Measurements from ENCODE around the gene BFSP2. TPM values are rescaled to one million over a fixed set of nuclear protein-coding genes. Genes with fewer than 3 reads are reported as not detected.

BFSP2 gene
- total RNA-seq, 2 experiments from 2014 or later, result 0.21 TPM; not detected in 1

- POLR2A ChIA-PET, result no interaction called here
- H3K36me3 Mint-ChIP-seq (ENCODE audit: low read depth), result no peaks in the 10 kb centered on the region
- H3K9me3 Mint-ChIP-seq (ENCODE audit: low read depth), result no peaks in the 10 kb centered on the region
- no peak for ATAC-seq
- CTCF ChIA-PET, result interaction anchor here (0.8 kb wide), 1 partner anchor 10 kb away, joined by 3 read pairs; no protein-coding TSS in a partner anchor
- H3K27me3 Mint-ChIP-seq, result no peaks in the 10 kb centered on the region
- no peaks in the 10 kb centered on the region for H3K4me1 Mint-ChIP-seq
- no peak for DNase-seq
- no peak overlapping the region for H3K4me3 Mint-ChIP-seq
- H3K27ac Mint-ChIP-seq, result no peak overlapping the region
- intact Hi-C loops (cut with DNase I, micrococcal nuclease), result no loop called here
These were observed 5.1 kb downstream of the BFSP2 start for GRCh38 chr3:133404920-133405319.

- no peak overlapping the region for H3K27ac Mint-ChIP-seq
- no peaks in the 10 kb centered on the region for H3K9me3 Mint-ChIP-seq (ENCODE audit: low read depth)
- ATAC-seq, result no peak
- intact Hi-C loops (cut with DNase I, micrococcal nuclease), result no loop called here
- DNase-seq, result no peak
- H3K27me3 Mint-ChIP-seq, result no peaks in the 10 kb centered on the region
- no peaks in the 10 kb centered on the region for H3K36me3 Mint-ChIP-seq (ENCODE audit: low read depth)
- H3K4me3 Mint-ChIP-seq, result no peak overlapping the region
- POLR2A ChIA-PET, result no interaction called here
- CTCF ChIA-PET, result no interaction called here
- peaks cover 3% of the 10 kb centered on the region for H3K4me1 Mint-ChIP-seq
These were observed 8.5 kb downstream of the BFSP2 start for GRCh38 chr3:133408366-133408765.

- no peak overlapping the region for H3K4me3 Mint-ChIP-seq
- POLR2A ChIA-PET, result no interaction called here
- no peak for ATAC-seq
- DNase-seq, result no peak
- no peaks in the 10 kb centered on the region for H3K27me3 Mint-ChIP-seq
- CTCF ChIA-PET, result no interaction called here
- H3K36me3 Mint-ChIP-seq (ENCODE audit: low read depth), result no peaks in the 10 kb centered on the region
- H3K27ac Mint-ChIP-seq, result no peak overlapping the region
- H3K9me3 Mint-ChIP-seq (ENCODE audit: low read depth), result no peaks in the 10 kb centered on the region
- intact Hi-C loops (cut with DNase I, micrococcal nuclease), result no loop called here
- H3K4me1 Mint-ChIP-seq, result peaks cover 3% of the 10 kb centered on the region
These were observed 9.1 kb downstream of the BFSP2 start for GRCh38 chr3:133408961-133409360.

GRCh38 chr3:133410191-133410892 is 10.5 kb downstream of the BFSP2 start:
- no peak overlapping the region for H3K4me3 Mint-ChIP-seq
- no peaks in the 10 kb centered on the region for H3K27me3 Mint-ChIP-seq
- ATAC-seq (no peak), DNase-seq (no peak)
- no peaks in the 10 kb centered on the region for H3K9me3 Mint-ChIP-seq (ENCODE audit: low read depth)
- POLR2A ChIA-PET, result interaction anchor here (0.6 kb wide), 1 partner anchor 20 kb away, joined by 3 read pairs; no protein-coding TSS in a partner anchor
- H3K27ac Mint-ChIP-seq, result no peak overlapping the region
- intact Hi-C loops (cut with DNase I, micrococcal nuclease), result no loop called here
- H3K4me1 Mint-ChIP-seq, result peaks cover 3% of the 10 kb centered on the region
- H3K36me3 Mint-ChIP-seq (ENCODE audit: low read depth), result no peaks in the 10 kb centered on the region
- CTCF ChIA-PET, result interaction anchor here (0.6 kb wide), 1 partner anchor 1435 kb away, joined by 5 read pairs; no protein-coding TSS in a partner anchor

- POLR2A ChIA-PET, result no interaction called here
- no peaks in the 10 kb centered on the region for H3K36me3 Mint-ChIP-seq (ENCODE audit: low read depth)
- H3K27me3 Mint-ChIP-seq, result no peaks in the 10 kb centered on the region
- CTCF ChIA-PET, result interaction anchor here (0.9 to 1.8 kb wide), 4 partner anchors 9 to 28 kb away, joined by 3 to 6 read pairs (median 4); no protein-coding TSS in a partner anchor
- peaks cover 3% of the 10 kb centered on the region for H3K4me1 Mint-ChIP-seq
- intact Hi-C loops (cut with DNase I, micrococcal nuclease), result no loop called here
- H3K4me3 Mint-ChIP-seq, result no peak overlapping the region
- DNase-seq (no peak), ATAC-seq (no peak)
- no peak overlapping the region for H3K27ac Mint-ChIP-seq
- H3K9me3 Mint-ChIP-seq (ENCODE audit: low read depth), result no peaks in the 10 kb centered on the region
These were observed 12.6 kb downstream of the BFSP2 start for GRCh38 chr3:133412183-133413132.

- Mint-ChIP-seq H3K9me3 (ENCODE audit: low read depth) (no peaks in the 10 kb centered on the region), H3K36me3 (ENCODE audit: low read depth) (no peaks in the 10 kb centered on the region), H3K27me3 (no peaks in the 10 kb centered on the region), H3K4me1 (peaks cover 3% of the 10 kb centered on the region), H3K27ac (no peak overlapping the region), H3K4me3 (no peak overlapping the region)
- POLR2A ChIA-PET, result no interaction called here
- CTCF ChIA-PET, result interaction anchor here (0.7 to 1.8 kb wide), 5 partner anchors 9 to 125 kb away, joined by 3 to 6 read pairs (median 3); no protein-coding TSS in a partner anchor
- peak; percentile 21 for DNase-seq
- intact Hi-C loops (cut with DNase I, micrococcal nuclease), result no loop called here
- ATAC-seq, result peak; percentile 30
These were observed 13.5 kb downstream of the BFSP2 start for GRCh38 chr3:133413161-133414020.

GRCh38 chr3:133414021-133414392 is 14.2 kb downstream of the BFSP2 start:
- ATAC-seq, result no peak
- CTCF ChIA-PET, result interaction anchor here (0.7 to 1.2 kb wide), 3 partner anchors 10 to 124 kb away, joined by 3 to 5 read pairs (median 3); no protein-coding TSS in a partner anchor
- H3K4me1 Mint-ChIP-seq, result peaks cover 3% of the 10 kb centered on the region

GRCh38 chr3:133418361-133418760 is 18.5 kb downstream of the BFSP2 start:
- H3K27ac Mint-ChIP-seq, result no peak overlapping the region
- H3K4me1 Mint-ChIP-seq, result no peaks in the 10 kb centered on the region
- no peaks in the 10 kb centered on the region for H3K9me3 Mint-ChIP-seq (ENCODE audit: low read depth)
- ChIA-PET POLR2A (no interaction called here), CTCF (no interaction called here)
- no peak overlapping the region for H3K4me3 Mint-ChIP-seq
- intact Hi-C loops (cut with DNase I, micrococcal nuclease), result no loop called here
- DNase-seq (no peak), ATAC-seq (no peak)
- no peaks in the 10 kb centered on the region for H3K36me3 Mint-ChIP-seq (ENCODE audit: low read depth)
- no peaks in the 10 kb centered on the region for H3K27me3 Mint-ChIP-seq

More at GRCh38 chr3:133414021-133414392, 14.2 kb downstream of the BFSP2 start:
- no peak overlapping the region for H3K4me3 Mint-ChIP-seq
- H3K27me3 Mint-ChIP-seq, result no peaks in the 10 kb centered on the region
- intact Hi-C loops (cut with DNase I, micrococcal nuclease), result no loop called here
- no peak for DNase-seq
- H3K9me3 Mint-ChIP-seq (ENCODE audit: low read depth), result no peaks in the 10 kb centered on the region
- H3K27ac Mint-ChIP-seq, result no peak overlapping the region
- POLR2A ChIA-PET, result no interaction called here
- no peaks in the 10 kb centered on the region for H3K36me3 Mint-ChIP-seq (ENCODE audit: low read depth)

- ATAC-seq (no peak), DNase-seq (no peak)
- no peak overlapping the region for H3K27ac Mint-ChIP-seq
- intact Hi-C loops (cut with DNase I, micrococcal nuclease), result no loop called here
- no peaks in the 10 kb centered on the region for H3K36me3 Mint-ChIP-seq (ENCODE audit: low read depth)
- ChIA-PET CTCF (interaction anchor here (0.6 to 0.7 kb wide), 2 partner anchors 29 to 165 kb away, joined by 3 read pairs; no protein-coding TSS in a partner anchor), POLR2A (no interaction called here)
- H3K4me1 Mint-ChIP-seq, result peaks cover 4% of the 10 kb centered on the region
- H3K9me3 Mint-ChIP-seq (ENCODE audit: low read depth), result no peaks in the 10 kb centered on the region
- no peaks in the 10 kb centered on the region for H3K27me3 Mint-ChIP-seq
- no peak overlapping the region for H3K4me3 Mint-ChIP-seq
These were observed 19.5 kb downstream of the BFSP2 start for GRCh38 chr3:133419151-133419909.

GRCh38 chr3:133424937-133425869 is 25.3 kb downstream of the BFSP2 start:
- peaks cover 6% of the 10 kb centered on the region for H3K4me1 Mint-ChIP-seq
- H3K9me3 Mint-ChIP-seq (ENCODE audit: low read depth), result no peaks in the 10 kb centered on the region
- H3K36me3 Mint-ChIP-seq (ENCODE audit: low read depth), result no peaks in the 10 kb centered on the region
- CTCF ChIA-PET, result interaction anchor here (0.6 to 2.0 kb wide), 8 partner anchors 12 to 712 kb away, joined by 3 to 16 read pairs (median 4); no protein-coding TSS in a partner anchor
- H3K27ac Mint-ChIP-seq, result no peak overlapping the region
- no peak overlapping the region for H3K4me3 Mint-ChIP-seq
- H3K27me3 Mint-ChIP-seq, result no peaks in the 10 kb centered on the region
- POLR2A ChIA-PET, result interaction anchor here (0.7 kb wide), 1 partner anchor 170 kb away, joined by 3 read pairs; no protein-coding TSS in a partner anchor
- intact Hi-C loops (cut with DNase I, micrococcal nuclease), result no loop called here
- DNase-seq, result no peak
- ATAC-seq, result no peak
